K562 (cell line): ENCODE data around the gene CPVL. TPM values are rescaled to one million over a fixed set of nuclear protein-coding genes. Genes with fewer than 3 reads are reported as not detected.

ENCODE experiments used
- ATAC-seq: fragments of 200-7000 bp; cut with Tn5 transposase; 3 replicates; pipeline ENCODE4 v1.9.1; 2020; ENCODE audit warnings: moderate library complexity
- BruUV-seq: library from RNA; stranded (reverse); fragments of 400-500 nt; replicated peaks from 2 replicates; lab custom pipeline; 2021; lab: Mats Ljungman, UMichigan
- CTCF ChIA-PET: fragments of 300-600 bp; formaldehyde crosslinking; extraction: SDS; loops from one replicate; lab custom pipeline; 2021; ENCODE audit warnings: low intra/inter-chr PET ratio; lab: Yijun Ruan, JAX
- POLR2A ChIA-PET: fragments of 300-600, 350-650 bp; sonication (Branson Sonifier 250); formaldehyde crosslinking; extraction: SDS; loops from one replicate; lab custom pipeline; 2021; ENCODE audit warnings: antibody characterized with exemption, inconsistent platforms; lab: Yijun Ruan, JAX
- DNase-seq, 4 experiments: peaks; one replicate each; pipeline versions ENCODE4 v3.0.0 to v3.0.0-alpha.2; 2011 to 2018; ENCODE audit warnings: low spot score in 3 of 4, mixed read lengths in 3 of 4; ENCODE audit errors: extremely low read depth in 1 of 4
- FAIRE-seq: peaks from 2 replicates; lab custom pipeline; 2011; peaks lifted over from hg19 to GRCh38; lab: Jason Lieb, UNC
- H2AFZ ChIP-seq: 2 replicates; pipeline ENCODE4 v1.6.0; 2011; ENCODE audit warnings: low read depth, low read length, control low read depth, inconsistent platforms
- H3K27ac ChIP-seq: fragments of 200-600 bp; 3 replicates; pipeline ENCODE4 v1.8.0; 2011; ENCODE audit warnings: low read depth, mild to moderate bottlenecking, control low read depth, inconsistent platforms, low read length, moderate library complexity, mixed read lengths; ENCODE audit errors: extremely low read depth
- H3K27me3 ChIP-seq, 2 experiments: fragments of 300-600 bp in 1 of 2; 2 replicates in 1 of 2; 3 replicates in 1 of 2; pipeline versions ENCODE4 v1.6.0 to v1.8.0; 2011; ENCODE audit warnings: inconsistent platforms in 2 of 2, low read length in 2 of 2, mild to moderate bottlenecking in 1 of 2, mixed read lengths in 1 of 2, moderate library complexity in 1 of 2; ENCODE audit not compliant: control insufficient read depth in 2 of 2, insufficient read depth in 2 of 2
- H3K36me3 ChIP-seq: fragments of 300-600 bp; 3 replicates; pipeline ENCODE4 v1.8.0; 2011; ENCODE audit warnings: mild to moderate bottlenecking, low read length, inconsistent platforms; ENCODE audit not compliant: control insufficient read depth, insufficient read depth
- H3K4me1 ChIP-seq, 2 experiments: fragments of 200-600 bp in 1 of 2; replicated peaks in 1 of 2; 2 replicates in 1 of 2; 3 replicates in 1 of 2; pipeline versions ENCODE4 v1.5.1 to v1.8.0; 2011; ENCODE audit warnings: inconsistent platforms in 2 of 2, low read length in 2 of 2, mild to moderate bottlenecking in 1 of 2, mixed read lengths in 1 of 2, moderate library complexity in 1 of 2; ENCODE audit not compliant: control insufficient read depth in 2 of 2, insufficient read depth in 2 of 2
- H3K4me2 ChIP-seq: 2 replicates; pipeline ENCODE4 v1.6.1; 2011; ENCODE audit warnings: low read length, control low read depth, inconsistent platforms, mixed read lengths; ENCODE audit not compliant: insufficient read depth
- H3K4me3 ChIP-seq: fragments of 200-600 bp; sonication (generic), shearing (Covaris generic); 2 replicates; pipeline ENCODE4 v1.5.1; 2016; ENCODE audit warnings: control low read depth, inconsistent platforms
- H3K79me2 ChIP-seq: fragments of 200-600 bp; 3 replicates; pipeline ENCODE4 v1.8.0; 2011; ENCODE audit warnings: low read length, inconsistent platforms; ENCODE audit not compliant: control insufficient read depth, insufficient read depth
- H3K9ac ChIP-seq, 2 experiments: 2 replicates each; pipeline versions ENCODE4 v1.6.0 to v1.6.1; 2011; ENCODE audit warnings: low read depth in 2 of 2, low read length in 2 of 2, control low read depth in 1 of 2, inconsistent platforms in 1 of 2, mild to moderate bottlenecking in 1 of 2, mixed read lengths in 1 of 2; ENCODE audit not compliant: insufficient read depth in 1 of 2
- H3K9me1 ChIP-seq: one replicate; pipeline ENCODE4 v1.6.0; 2011; ENCODE audit warnings: inconsistent platforms, mild to moderate bottlenecking, low read length, moderate library complexity; ENCODE audit not compliant: control insufficient read depth, insufficient read depth
- H3K9me3 ChIP-seq: replicated peaks from 2 replicates; pipeline ENCODE4 v1.5.1; 2011; ENCODE audit warnings: low read depth, low read length, inconsistent platforms; ENCODE audit not compliant: control insufficient read depth, insufficient read depth
- H4K20me1 ChIP-seq: replicated peaks from 2 replicates; pipeline ENCODE4 v1.6.1; 2011; ENCODE audit warnings: low read length, inconsistent platforms, mixed read lengths; ENCODE audit not compliant: control insufficient read depth, insufficient read depth
- EGR1 ChIP-seq: fragments of 450-650 bp; conservative IDR thresholded peaks from 2 replicates; pipeline ENCODE4 v1.6.1; 2017; ENCODE audit warnings: mild to moderate bottlenecking
- GTF2E2 ChIP-seq: fragments of 200-800 bp; sonication (Bioruptor generic); IDR thresholded peaks from 2 replicates; pipeline ENCODE4 v1.6.1; 2016; ENCODE audit warnings: missing genetic modification characterization, missing compliant biosample characterization
- MAFF ChIP-seq: IDR thresholded peaks from 2 replicates; pipeline ENCODE4 v1.6.1; 2012; ENCODE audit warnings: low read length, improper control_type of control experiment
- THAP12 ChIP-seq: fragments of 250-450 bp; sonication (Bioruptor Pico); IDR thresholded peaks from 2 replicates; pipeline ENCODE4 v1.9.0; 2021; ENCODE audit warnings: mild to moderate bottlenecking, inconsistent platforms
- WGBS: fragments of 100-300 bp; shearing (Covaris generic); methylation state at CpG from one replicate; pipeline ENCODE4 v1.1.6; 2016; ENCODE audit warnings: low coverage, mixed read lengths; ENCODE audit not compliant: insufficient coverage; ENCODE audit errors: missing lambda C conversion rate; 5-methylcytosine and 5-hydroxymethylcytosine counted together
- in situ Hi-C: fragments of 300-500 bp; cut with MboI; formaldehyde crosslinking; loops from 4 replicates; pipeline ENCODE4 v1.15.0; 2018; ENCODE audit warnings: inconsistent platforms, mixed read lengths
- intact Hi-C: fragments of 100-400 bp; cut with micrococcal nuclease; formaldehyde crosslinking; loops from 2 replicates; pipeline ENCODE4 v1.14.2; 2022
- polyA plus RNA-seq, 8 experiments: library from polyadenylated mRNA; depleted of rRNA in 4 of 8; stranded (reverse) in 5 of 8; unstranded in 3 of 8; fragments of >200 nt; fragmentation: Nextera tagmentation in 2 of 8; fragmentation: Illumina TruSeq in 1 of 8; extraction: Ambion mirVana in 2 of 8; extraction: Trizol in 1 of 8; gene quantifications; 2 replicates each; pipeline versions ENCODE4 v1.2.1 to v1.2.3, GENCODE V29; 2011 to 2014; ENCODE audit warnings: inconsistent platforms in 1 of 8, missing spikeins in 1 of 8
- total RNA-seq, 7 experiments: library from RNA; depleted of rRNA in 6 of 7; stranded (reverse); fragments of >200 nt in 6 of 7; fragmentation: Illumina TruSeq in 2 of 7; extraction: Trizol in 2 of 7; gene quantifications; 2 replicates each; pipeline versions ENCODE4 v1.2.1 to v1.2.3, GENCODE V29; 2011 to 2021; ENCODE audit warnings: low replicate concordance in 1 of 7

The CPVL gene
- total and polyA plus RNA-seq, 9 of the 15 experiments (the other 6 are each of a cell fraction or from before 2014, with no cell fraction given) = 0.89 to 2.4 (median 1.5) TPM

- H3K9ac ChIP-seq = no peak overlapping the region
- POLR2A ChIA-PET = no interaction called here
- no peak overlapping the region for H2AFZ ChIP-seq
- no peak overlapping the region for H3K27ac ChIP-seq
- DNase-seq (no peak), ATAC-seq (no peak), FAIRE-seq (no peak)
- H3K4me3 ChIP-seq = no peak overlapping the region
- H4K20me1 ChIP-seq = no peaks in the 10 kb centered on the region; the same call in 1 of the 2 replicates
- CTCF ChIA-PET = no interaction called here
- H3K27me3 ChIP-seq = peaks cover 3 to 15% of the 10 kb centered on the region in 2 experiments; a peak in 2 of 5 replicates
- H3K4me1 ChIP-seq = peaks cover 0 to 4% of the 10 kb centered on the region in 2 experiments; a peak in 2 of 5 replicates
- in situ Hi-C loops = no loop called here
- H3K9me1 ChIP-seq = no peaks in the 10 kb centered on the region
- no peaks in the 10 kb centered on the region for H3K79me2 ChIP-seq
- H3K9me3 ChIP-seq = no peaks in the 10 kb centered on the region
- no peaks in the 10 kb centered on the region for H3K36me3 ChIP-seq
- no TSS peak for BruUV-seq
- 0% methylated on average over 5 of the region's 7 CpGs for WGBS
- TF ChIP-seq MAFF = no peak
- no peak for TF ChIP-seq EGR1
- no peak for TF ChIP-seq GTF2E2 (tag)
- TF ChIP-seq THAP12 = no peak
- intact Hi-C loops = no loop called here
- no peak overlapping the region for H3K4me2 ChIP-seq
Observed at GRCh38 chr7:29142021-29142727, 4.2 kb downstream of the CPVL start.
